ENCODE data around the gene CBX8. TPM values are rescaled to one million over a fixed set of nuclear protein-coding genes. Genes with fewer than 3 reads are reported as not detected.

The CBX8 gene
- total and polyA plus RNA-seq, 2 of the 8 experiments (the other 6 are each of a cell fraction or from before 2014, with no cell fraction given): 0.09 to 2.1 TPM

- no CpG with 5 or more reads among the region's 96 CpGs for WGBS, 2 experiments (ENCODE audit: extremely low coverage in 1 of 2, insufficient coverage in 1 of 2, insufficient read length in 1 of 2, insufficient replicate concordance in 2 of 2, low coverage in 1 of 2, low lambda C conversion rate in 2 of 2, missing lambda C conversion rate in 1 of 2)
Observed at GRCh38 chr17:79777894-79778503, 18.9 kb downstream of the CBX8 start, which contains the start of gene CBX2. TSS of gene CBX2 (plus strand) at chr17:79778148. CDS start at chr17:79778236, 88 bp downstream.

More at GRCh38 chr17:79777894-79778503, 18.9 kb downstream of the CBX8 start, which contains the start of gene CBX2:
- peaks cover 17 to 37% (median 29%) of the 10 kb centered on the region in 4 experiments; a peak in 7 of 8 replicates for H3K36me3 ChIP-seq (ENCODE audit: control insufficient read depth in 2 of 4, insufficient read depth in 4 of 4, low read length in 3 of 4)
- no peaks in the 10 kb centered on the region; a peak in 1 of 7 replicates for H3K27me3 ChIP-seq (replicated peaks in 1 of 4; ENCODE audit: control insufficient read depth in 3 of 4, extremely low read depth in 1 of 4, insufficient read depth in 3 of 4, low read length in 3 of 4)
- H4K8ac ChIP-seq (ENCODE audit: extremely low read depth, insufficient read depth, low read length): peak within 1 kb of the TSS; percentile 94
- no peak within 1 kb of the TSS for H2BK20ac ChIP-seq (ENCODE audit: low read length)
- no peak within 1 kb of the TSS for H3K14ac ChIP-seq (ENCODE audit: insufficient read length)
- H3K23ac ChIP-seq (ENCODE audit: insufficient read length): no peak within 1 kb of the TSS
- peak within 1 kb of the TSS; percentile 97 to 99 for H3K4me2 ChIP-seq (ENCODE audit: insufficient read depth in 1 of 2, low read depth in 2 of 2, low read length in 2 of 2)
- peaks cover 10% of the 10 kb centered on the region for H3K23me2 ChIP-seq (ENCODE audit: low read depth, low read length)
- peak within 1 kb of the TSS; percentile 71; the same call in 1 of the 2 replicates for H2BK5ac ChIP-seq (ENCODE audit: low read depth, low read length)
- peak within 1 kb of the TSS; percentile 17 for H3K4ac ChIP-seq (replicated peaks; ENCODE audit: insufficient read length, low read depth, low read length)
- ChIA-PET CTCF (ENCODE audit: partially characterized antibody) (interaction anchor here (0.6 to 5.9 kb wide), 7 partner anchors 9 to 226 kb away, joined by 3 to 90 read pairs (median 9); partner anchors contain the start of gene CBX4), POLR2A (ENCODE audit: partially characterized antibody) (interaction anchor here (0.6 to 5.2 kb wide), 20 partner anchors 9 to 454 kb away, joined by 3 to 77 read pairs (median 5); partner anchors contain the start of gene CBX8)
- peak within 1 kb of the TSS; percentile 65 for H3K56ac ChIP-seq (replicated peaks; ENCODE audit: insufficient read length, low read depth, low read length)
- peaks cover 0 to 29% of the 10 kb centered on the region in 2 experiments; a peak in 2 of 4 replicates for H3K79me2 ChIP-seq (ENCODE audit: control insufficient read depth in 1 of 2, insufficient read depth in 2 of 2, low read length in 2 of 2)
- H3K9me3 ChIP-seq (ENCODE audit: insufficient read depth in 2 of 2, low read depth in 1 of 2, low read length in 1 of 2): no peaks in the 10 kb centered on the region
- peak within 1 kb of the TSS; percentile 98 for H3K18ac ChIP-seq (ENCODE audit: extremely low read depth, low read length)
- peak within 1 kb of the TSS; percentile 85 for H3K27ac ChIP-seq (ENCODE audit: low read depth, low read length)
- peak within 1 kb of the TSS; percentile 34 for H4K5ac ChIP-seq (ENCODE audit: insufficient read length, low read depth, low read length)
- peak within 1 kb of the TSS; percentile 3; the same call in 1 of the 2 replicates for H2BK12ac ChIP-seq (ENCODE audit: low read depth, low read length)
- H4K91ac ChIP-seq (replicated peaks; ENCODE audit: insufficient read length, low read length): peak within 1 kb of the TSS; percentile 17
- peaks cover 18 to 32% of the 10 kb centered on the region in 2 experiments for H4K20me1 ChIP-seq (replicated peaks in 1 of 2; ENCODE audit: control insufficient read depth in 1 of 2, insufficient read depth in 2 of 2, low read length in 2 of 2)
- H3K4me3 ChIP-seq (ENCODE audit: extremely low read depth in 1 of 4, insufficient read depth in 2 of 4, low read depth in 3 of 4, low read length in 4 of 4): peak within 1 kb of the TSS; percentile 57 to 97 (median 83)
- H2BK15ac ChIP-seq (ENCODE audit: low read length): no peak within 1 kb of the TSS
- DNase-seq (ENCODE audit: low read depth in 1 of 2, low spot score in 2 of 2) (peak in 1 of 2 experiments; percentile 85), FAIRE-seq (no peak)
- peaks cover 26% of the 10 kb centered on the region for H3K79me1 ChIP-seq (ENCODE audit: low read depth, low read length)
- H3K9ac ChIP-seq (replicated peaks in 1 of 4; ENCODE audit: extremely low read depth in 1 of 4, low read depth in 3 of 4, low read length in 3 of 4): peak within 1 kb of the TSS; percentile 58 to 92 (median 84)
- H2BK120ac ChIP-seq (replicated peaks; ENCODE audit: low read depth, low read length): peak within 1 kb of the TSS; percentile 24
- peaks cover 4 to 19% (median 15%) of the 10 kb centered on the region in 4 experiments for H3K4me1 ChIP-seq (replicated peaks in 1 of 4; ENCODE audit: control insufficient read depth in 3 of 4, insufficient read depth in 4 of 4, low read length in 3 of 4)
- no peak for TF ChIP-seq JUND (IDR thresholded peaks at IDR 0.05; ENCODE audit: low read length)
- TF ChIP-seq NRF1 (IDR thresholded peaks at IDR 0.05; ENCODE audit: low read depth, low read length): peak; percentile 11; the same call in 1 of the 2 replicates
- no peak for TF ChIP-seq CREB1 (IDR thresholded peaks at IDR 0.05)
- peak; percentile 29 for TF ChIP-seq KDM4A (IDR thresholded peaks at IDR 0.05; ENCODE audit: low read depth, low read length, severe bottlenecking)
- TF ChIP-seq POLR2A (IDR thresholded peaks at IDR 0.05; ENCODE audit: control extremely low read depth in 1 of 2, low read depth in 2 of 2, low read length in 2 of 2): peak; percentile 63 to 85
- TF ChIP-seq TAF1 (IDR thresholded peaks at IDR 0.05; ENCODE audit: low read depth, low read length): peak; percentile 6
- no peak for TF ChIP-seq USF2 (IDR thresholded peaks at IDR 0.05; ENCODE audit: low read length)
- TF ChIP-seq PHF8 (conservative IDR thresholded peaks at IDR 0.05; ENCODE audit: low read depth, low read length): peak; percentile 81; the same call in 1 of the 2 replicates
- 0 out of 2 replicates have a peak, but pooled peaks have one; percentile 51 for TF ChIP-seq MAX (IDR thresholded peaks at IDR 0.05)
- 0 out of 2 replicates have a peak within 1 kb of the TSS, but pooled peaks have one; percentile 83 for H2AK5ac ChIP-seq (ENCODE audit: low read depth, low read length)
- no peak within 1 kb of the TSS for H2AFZ ChIP-seq (ENCODE audit: low read length)

Measured in H1 (cell line).